Measurements from ENCODE around the gene STK16.

STK16 gene

DNA sequence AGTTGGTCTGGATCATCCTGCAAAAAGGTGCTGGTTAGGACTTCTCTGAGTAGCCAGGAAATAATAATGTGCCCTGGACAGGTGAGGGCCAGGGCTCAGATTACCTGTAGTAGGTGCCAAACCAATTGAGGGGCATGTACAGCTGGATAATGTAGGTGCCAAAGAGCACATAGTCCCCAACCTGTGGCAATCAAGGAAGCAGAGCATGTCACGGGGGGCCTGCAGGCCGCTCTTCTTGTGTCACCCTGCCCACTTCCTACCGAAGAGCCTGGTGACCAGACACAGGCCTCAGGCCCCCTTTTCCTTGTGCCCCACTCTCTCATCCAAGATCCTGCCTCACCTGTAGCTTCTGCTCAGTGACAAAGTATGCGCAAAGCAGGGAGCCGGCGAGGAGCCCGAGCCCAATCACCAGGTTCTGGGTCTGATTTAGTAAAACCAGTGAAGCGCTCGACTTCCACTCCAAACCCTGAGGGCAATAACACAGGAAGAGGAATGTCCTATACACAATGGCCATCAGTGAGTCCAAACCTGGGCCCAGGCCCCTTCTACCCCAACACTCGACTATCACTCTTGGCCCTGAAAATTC lies 31.7 kb upstream of the STK16 start:
- in situ Hi-C loops (cut with MboI; ENCODE audit: low sequenced_read_pairs), result no loop called here

DNA sequence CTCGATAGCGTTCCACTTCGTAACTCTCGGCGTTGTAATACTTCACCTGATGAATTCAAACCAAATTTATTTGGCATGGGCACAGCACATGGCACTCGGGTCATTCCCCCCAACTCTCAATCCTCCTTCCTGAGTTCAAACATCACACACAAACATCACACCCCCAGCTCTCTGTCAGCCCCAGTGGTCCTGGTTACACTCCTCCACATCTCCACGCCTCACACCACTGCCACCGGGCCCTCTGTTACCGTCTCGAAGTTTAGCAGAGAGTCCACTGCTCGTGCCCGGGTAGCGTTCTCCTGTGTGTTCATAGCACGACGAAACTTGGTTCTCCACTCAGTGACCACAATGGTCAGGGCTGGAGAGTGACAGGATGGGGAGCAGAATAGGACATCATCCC lies 31.1 kb upstream of the STK16 start:
- in situ Hi-C loops (cut with MboI; ENCODE audit: low sequenced_read_pairs), result no loop called here

DNA sequence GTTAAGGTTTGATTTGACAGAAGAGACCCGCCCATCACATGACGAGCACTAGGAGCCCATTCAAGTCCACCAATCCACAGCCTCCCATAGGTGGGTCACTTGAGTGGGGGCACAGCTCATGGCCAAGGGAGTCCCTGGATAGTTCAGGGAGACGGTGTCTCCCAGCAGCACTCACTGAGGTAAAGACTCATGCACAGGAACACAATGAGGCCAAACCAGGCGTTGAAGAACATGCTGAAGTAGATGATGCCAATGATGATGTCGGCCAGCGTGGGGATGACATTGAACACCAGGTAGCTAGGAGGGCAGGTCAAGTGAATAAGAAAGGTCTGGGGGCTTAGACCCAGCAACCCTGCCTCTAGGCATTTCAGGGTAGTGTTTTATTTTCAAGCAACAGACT lies 30.5 kb upstream of the STK16 start:
- in situ Hi-C loops (cut with MboI; ENCODE audit: low sequenced_read_pairs), result no loop called here

DNA sequence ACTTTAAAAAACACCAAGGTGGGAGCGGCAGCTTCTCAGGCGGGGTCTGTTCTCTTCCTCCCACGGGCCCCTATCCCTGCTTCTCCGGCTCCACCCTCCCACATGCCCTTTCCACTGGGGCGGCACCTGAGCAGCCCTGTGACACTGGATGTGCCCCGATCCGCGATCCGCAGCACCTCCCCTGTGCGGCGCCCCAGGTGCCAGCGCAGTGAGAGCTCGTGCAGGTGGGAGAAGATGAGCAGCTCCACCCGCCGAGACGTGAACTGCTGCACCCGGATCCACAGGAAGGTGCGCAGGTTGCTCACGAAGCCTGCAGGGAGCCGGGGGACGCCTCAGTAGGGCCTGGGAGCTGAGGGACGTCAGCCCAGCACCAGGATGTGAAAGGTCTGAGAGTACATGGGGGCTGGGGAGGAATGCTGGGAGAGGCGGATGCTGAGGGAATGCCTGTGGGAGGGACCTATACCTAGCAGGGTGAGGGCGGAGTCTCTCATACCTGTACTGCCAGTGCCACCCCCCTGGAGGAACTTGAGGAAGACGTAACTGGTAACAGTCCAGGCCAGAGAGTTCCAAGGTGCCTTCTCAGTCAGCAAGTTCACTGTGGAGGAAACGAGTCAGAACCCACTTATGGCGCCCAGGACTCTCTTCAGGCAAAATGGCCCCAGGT lies 29.3 kb upstream of the STK16 start:
- in situ Hi-C loops (cut with MboI; ENCODE audit: low sequenced_read_pairs), result no loop called here

DNA sequence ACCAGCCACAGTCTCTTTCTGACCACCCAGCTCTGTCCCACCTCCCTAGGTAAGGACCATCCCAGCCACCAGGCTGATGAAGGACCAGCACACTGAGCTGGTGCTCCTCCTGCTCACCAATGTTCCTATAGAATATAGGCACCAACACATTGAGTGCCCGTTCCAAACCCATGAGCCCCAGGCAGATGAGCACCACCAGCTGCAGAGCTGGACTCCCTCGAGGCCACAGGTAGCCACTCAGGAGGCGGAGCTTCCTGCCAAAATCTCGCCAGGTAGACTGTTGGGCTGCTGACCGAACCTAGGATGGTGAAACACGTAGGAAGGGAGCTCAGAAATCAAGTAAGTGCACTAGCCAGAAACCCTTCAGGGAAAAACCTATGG lies 28.8 kb upstream of the STK16 start:
- in situ Hi-C loops (cut with MboI; ENCODE audit: low sequenced_read_pairs), result no loop called here

DNA sequence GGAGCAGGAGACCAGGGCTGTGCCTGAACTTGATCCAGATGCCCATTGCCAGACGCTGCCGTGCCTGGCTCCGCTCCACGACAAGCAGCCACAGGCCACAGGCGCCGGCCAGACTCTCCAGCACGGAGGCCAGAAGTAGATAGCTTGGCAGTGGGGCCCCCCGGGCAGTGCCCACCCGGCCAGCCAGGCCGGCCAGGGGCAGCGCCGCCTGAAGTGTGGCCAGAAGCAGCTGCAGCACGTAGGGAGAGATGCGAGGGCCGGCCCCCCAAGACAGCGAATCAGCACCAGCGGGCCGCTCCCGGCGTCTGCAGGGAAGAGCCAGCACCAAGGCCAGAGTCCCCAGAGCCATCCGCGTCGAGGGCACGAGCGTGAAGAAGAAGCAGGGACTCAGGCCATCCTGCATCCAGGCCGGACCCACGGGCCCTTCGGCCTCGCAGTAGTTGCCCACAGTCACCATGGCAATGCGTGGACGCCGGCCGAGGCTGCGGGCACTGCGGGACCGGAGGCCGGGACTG lies 27.0 kb upstream of the STK16 start:
- in situ Hi-C loops (cut with MboI; ENCODE audit: low sequenced_read_pairs), result no loop called here

DNA sequence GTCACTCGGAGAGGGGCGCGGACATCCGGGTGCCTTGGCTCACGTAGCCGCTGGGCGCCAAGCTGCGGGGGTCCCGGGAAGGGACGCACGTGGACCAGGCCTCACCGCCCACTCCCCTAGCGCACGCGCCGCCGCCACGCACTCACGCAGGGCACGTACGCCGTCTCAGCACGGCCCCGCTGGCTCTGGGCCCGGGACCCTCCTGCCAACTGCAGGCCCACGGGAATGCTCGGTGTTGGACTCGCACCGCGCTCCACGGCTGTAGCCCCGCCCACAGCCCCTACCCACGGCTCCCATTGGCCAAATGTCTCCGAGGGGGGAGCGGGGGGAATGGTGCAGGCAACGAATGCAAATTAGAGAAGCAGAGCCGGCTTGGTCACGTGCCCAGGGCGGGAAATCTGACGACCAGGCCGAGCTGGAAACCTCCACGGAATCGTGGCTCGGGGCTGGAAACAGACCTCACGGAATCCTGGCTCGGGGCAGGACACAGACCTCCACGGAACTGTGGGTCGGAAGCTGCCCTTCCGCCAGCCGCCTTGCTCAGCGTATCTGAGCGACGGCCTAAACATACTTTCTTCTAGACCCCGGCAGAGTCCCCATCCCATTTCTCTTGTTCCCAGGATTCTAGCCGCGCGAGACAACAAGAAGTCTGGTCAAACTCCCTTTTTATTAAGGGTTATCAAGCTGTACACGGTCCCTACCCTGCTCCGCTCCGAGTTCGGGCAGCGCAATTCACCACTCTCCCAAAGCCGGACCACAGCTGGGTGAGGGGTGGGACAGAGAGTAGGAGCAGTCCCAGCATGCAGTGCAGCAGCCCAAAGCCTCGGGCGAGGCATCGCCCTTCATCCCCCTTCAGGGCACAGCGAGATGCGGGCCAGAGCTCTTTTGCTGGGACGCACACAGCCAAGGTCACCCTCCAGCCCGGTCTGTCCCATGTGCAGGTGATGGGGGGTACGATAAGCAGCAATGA lies 26.3 kb upstream of the STK16 start, which contains the start of gene ABCB6:
Gene ABCB6 (minus strand): TSS at position 227 of the 970 bp plus-strand sequence. CDS start 285 bp downstream, outside the sequence.
- in situ Hi-C loops (cut with MboI; ENCODE audit: low sequenced_read_pairs), result no loop called here

DNA sequence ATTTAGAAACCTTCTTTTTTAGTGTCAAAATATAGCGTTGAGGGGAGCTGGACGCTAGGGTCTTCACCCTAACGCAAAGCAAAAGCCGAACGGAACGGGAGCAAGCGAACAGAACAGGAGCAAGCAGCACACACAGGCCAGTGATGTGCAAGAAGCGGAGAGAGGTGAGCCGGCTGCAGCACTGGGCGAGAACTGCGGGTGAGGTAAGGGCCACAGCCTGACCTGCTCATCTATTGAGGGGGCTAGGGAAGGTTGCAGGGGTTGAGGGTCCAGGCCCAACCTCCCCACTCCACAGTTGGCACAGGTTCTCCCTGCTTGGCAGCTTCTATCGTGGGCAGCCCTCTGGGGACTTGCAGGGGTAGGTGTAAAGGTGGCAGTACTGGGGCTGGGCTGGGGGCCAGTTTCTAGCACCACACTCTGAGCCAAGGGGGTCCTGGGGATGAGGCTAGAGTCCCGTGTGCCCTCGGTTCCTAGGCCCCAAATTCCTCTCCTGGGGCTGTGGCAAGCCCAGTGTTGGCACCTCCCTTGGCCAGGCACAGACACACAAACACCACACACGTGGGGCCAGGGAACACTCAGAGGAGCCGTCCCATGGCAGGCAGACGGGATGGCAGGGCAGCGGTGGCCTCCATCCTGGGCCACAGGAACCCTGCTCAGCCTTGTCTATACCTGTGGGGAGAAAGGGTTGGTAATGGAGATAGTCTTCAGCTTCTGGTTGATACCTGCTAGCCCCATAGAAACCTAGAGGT lies 25.3 kb upstream of the STK16 start:
- in situ Hi-C loops (cut with MboI; ENCODE audit: low sequenced_read_pairs), result no loop called here

DNA sequence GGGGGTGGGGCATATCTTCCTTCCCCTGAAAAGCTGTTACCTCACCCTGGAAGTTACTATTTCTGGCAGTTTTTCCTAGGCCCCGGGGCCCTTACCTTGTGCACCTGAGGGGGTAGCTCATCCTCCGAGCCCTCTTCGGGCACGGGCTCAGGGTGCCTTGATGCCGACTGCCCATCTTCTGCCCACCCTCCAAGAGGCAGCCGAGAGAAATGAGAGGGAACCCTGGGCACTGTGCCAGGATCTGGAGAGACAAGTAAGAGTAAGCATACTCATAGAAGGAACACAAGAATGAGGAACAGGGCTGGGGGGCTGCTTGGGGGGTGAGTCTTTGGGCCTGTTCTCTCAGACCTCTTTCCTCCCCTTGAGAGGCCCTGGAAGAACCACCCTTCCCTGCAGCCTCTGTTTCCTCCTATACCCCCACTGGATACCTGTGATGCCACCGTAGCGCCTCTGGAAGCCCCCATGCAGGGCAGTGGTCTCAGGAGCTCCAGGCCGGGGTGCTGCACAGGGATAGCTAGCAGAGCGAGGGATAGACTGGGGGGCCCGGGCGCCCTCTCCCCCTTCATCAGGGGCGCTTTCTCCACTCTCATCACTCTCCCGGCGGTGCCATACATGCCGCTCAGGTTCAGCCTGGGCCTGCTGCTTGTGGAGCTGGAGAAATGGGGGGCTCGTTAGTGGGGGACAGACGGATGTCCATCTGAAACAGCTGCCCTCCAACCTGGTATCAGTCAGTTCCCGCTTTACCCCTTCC lies 24.5 kb upstream of the STK16 start:
- in situ Hi-C loops (cut with MboI; ENCODE audit: low sequenced_read_pairs), result no loop called here

DNA sequence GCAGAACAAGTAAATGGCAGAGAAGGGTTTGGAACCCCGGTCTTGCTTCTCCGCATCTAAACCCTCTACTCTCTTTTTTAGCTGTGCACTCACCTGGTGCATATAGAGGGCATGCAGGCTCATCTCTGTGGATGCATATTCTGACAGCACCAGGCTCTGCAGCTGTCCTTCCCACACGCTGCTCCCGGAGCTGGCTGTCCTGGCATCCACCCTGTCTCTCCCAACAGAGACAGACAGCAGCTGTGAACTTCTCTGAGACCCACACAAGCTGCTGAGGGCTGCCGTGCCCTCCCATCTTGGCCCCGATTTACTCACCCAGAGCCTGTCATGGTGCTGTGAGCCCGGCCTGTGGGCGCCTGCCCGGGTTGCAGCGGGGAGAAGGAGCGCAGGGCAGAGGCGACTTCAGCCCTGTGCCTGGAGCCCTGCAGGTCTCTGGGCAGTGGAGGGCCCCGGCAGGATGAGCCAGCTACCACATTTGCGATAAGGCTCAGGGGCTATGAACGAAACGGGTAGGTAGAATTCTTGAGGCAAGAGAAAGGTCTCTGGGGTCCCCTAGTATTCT lies 23.2 kb upstream of the STK16 start:
- in situ Hi-C loops (cut with MboI; ENCODE audit: low sequenced_read_pairs), result no loop called here

DNA sequence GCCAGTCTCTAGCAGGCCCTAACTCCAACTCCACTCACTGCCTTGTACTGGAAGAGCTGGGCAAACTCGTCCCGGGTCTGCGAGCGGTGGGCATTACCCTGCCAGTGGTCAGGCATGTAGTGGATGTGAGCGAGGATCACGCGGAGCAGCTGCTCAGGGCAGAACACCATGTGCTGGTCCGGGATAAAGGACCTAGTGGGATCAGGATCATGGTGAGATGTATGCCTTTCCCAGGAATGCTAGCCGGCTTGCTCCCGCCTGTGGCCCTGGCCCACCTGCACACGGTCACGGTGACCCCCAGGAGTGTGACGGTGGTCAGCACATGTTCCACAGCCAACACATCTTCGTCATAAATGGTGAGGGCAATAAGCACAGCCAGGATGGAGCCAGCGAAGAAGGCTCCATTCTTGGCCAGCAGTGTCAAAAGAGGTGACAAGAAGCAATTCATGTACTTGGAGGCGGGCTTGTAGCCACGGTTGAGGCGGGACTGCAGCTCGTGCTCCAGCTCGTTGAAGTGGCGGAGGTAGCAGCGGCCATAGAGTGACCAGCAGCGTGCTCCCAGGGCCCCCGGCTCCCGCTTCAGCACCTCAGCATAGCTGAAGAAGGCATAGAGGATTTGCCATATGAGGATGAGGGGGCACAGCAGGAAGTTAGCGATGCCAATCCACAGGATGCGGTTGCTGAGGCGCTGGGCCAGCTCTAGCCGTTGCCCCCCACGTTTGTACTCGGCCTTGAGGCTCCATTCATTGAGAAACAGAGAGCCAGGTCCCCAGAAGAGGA lies 21.3 kb upstream of the STK16 start:
- in situ Hi-C loops (cut with MboI; ENCODE audit: low sequenced_read_pairs), result no loop called here

DNA sequence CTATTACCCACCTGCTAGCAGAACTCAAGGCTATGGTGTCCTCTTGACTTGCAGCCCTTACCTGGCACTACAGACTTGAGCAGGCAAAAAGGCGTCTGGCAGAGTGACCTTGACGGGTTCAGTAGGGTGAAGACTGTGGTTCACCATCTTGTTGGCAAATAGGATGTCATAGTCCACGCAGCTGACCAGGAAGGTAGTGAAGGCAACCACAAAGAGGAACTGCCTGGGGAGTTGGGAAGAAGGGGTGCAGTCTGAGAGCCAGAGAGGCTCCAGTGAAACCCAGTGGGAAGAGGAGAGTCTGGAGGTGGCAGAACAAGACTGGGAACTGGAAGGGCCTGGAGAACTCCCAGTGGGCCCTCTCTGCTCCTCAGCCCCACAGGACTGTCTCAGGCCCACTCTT lies 19.9 kb upstream of the STK16 start:
- in situ Hi-C loops (cut with MboI; ENCODE audit: low sequenced_read_pairs), result no loop called here

DNA sequence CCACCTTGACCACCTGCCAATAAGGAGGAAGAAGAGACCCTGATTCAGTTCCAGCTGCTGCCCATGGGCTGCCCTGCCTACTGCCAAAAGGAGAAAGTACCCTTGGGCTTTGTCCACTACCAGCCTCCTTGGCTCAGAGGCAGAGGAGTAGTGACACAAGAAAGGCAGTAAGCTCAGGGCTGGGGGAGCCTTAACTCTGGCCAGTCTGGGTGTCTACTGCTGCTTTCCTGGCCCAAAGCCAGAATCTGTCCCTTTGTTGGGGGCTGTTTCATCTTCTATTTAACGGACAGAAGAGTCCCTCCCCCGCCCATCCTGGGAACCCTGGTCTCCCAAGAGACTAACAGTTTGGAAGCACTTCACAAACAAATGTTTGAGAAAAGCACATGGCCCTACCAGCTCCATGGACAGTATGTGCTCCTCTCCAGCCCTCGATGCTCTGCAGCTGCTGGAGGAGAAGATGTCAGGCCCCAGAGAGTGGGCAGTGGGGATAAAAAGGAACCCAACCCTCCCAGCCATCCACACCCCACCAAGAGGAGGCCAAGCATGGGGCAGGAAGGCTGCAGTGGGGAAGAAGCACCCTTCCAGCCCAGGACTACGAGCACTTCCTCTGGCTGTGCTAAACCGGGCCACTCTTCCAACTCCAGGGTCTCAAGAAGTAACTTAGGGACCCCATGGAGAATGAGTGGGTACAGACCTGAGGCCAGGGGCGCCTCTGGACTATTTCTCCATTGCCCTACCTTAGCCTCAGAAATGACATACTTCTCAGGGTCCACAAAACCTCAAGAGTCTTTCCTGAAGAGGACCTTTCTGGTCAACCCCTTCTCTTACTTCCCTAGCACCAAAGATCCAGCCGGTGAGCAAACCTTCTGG lies 17.0 kb upstream of the STK16 start:
- in situ Hi-C loops (cut with MboI; ENCODE audit: low sequenced_read_pairs), result no loop called here

DNA sequence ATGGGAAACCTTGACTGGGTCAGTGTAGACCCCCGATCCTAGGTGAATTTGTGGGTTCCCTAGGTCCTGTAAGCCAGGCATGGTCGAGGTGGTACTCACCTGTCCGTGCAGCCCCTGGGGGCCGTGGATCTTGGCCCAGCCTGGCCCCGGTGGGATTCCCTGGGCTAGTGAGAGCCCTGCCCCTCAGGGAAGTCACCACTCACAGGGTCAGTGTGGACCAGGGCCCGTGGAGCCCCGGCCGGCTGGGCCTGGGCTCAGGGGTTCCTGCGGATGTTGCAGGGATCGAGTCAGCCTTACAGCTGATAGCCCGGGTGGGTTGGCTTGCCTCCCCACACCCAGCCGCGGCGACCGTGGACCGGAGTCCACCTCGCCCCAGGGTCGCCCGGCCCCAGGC lies 16.4 kb upstream of the STK16 start:
- in situ Hi-C loops (cut with MboI; ENCODE audit: low sequenced_read_pairs), result no loop called here

DNA sequence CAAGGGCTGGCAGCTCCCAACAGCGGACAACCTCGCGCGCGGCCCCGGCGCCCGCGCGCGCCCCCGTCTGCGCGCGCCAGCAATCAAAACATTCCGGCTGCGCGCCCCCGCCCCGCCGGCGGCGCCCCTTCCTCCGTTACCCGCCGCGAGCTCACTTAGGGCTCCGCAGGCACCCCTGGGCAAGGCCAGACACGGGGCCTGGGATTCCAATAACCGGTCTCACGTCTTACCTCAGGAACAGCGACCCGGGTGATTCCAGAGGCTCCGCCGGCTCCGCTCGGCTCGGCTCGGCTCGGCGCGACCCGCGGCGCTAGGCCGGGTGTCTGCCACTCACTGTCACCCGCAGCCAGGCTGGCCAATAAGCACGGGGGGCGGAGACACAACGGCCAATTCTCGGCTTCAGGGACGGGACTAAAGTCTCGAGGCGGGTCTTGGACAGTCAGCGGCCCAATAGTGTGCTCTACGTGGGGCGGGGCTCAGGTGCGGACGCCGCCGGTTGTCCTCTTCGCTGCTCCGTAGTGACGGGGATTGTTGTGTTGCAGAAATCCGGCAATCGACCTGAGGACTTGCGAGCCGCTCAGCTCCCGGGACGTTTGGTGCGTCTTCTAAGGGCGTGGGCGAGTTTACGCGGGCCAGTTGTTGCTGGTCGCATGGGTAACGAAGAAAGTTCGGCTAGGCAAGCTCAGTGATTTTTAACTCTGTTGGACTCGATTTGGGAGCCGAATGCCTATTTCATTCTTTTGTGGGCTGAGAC lies 15.8 kb upstream of the STK16 start, which contains the start of the genes ANKZF1 and ATG9A:
Gene ANKZF1 (plus strand): TSS at position 502 of the 754 bp plus-strand sequence. CDS start 452 bp downstream, outside the sequence.
Gene ATG9A (minus strand): TSS at position 332 of the 754 bp plus-strand sequence. CDS start 1,612 bp downstream, outside the sequence.
- in situ Hi-C loops (cut with MboI; ENCODE audit: low sequenced_read_pairs), result no loop called here

DNA sequence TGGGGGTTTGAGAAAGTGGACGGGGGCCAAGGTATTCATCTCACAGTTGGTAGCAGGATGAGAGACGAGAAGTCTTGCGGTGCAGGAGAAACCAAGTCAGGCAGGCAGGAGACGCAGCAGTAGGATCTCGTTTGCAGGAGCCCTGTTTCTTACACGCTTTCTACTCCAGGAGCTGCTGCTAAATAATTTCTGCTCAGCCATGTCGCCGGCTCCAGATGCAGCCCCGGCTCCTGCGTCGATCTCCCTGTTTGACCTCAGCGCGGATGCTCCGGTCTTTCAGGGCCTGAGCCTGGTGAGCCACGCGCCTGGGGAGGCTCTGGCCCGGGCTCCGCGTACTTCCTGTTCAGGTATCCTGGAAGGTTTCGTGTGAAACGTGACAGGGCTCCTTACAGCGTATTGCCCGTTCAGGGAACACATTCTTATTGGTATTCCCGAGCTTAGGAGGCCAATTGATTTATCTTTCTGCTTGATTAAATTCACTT lies 15.2 kb upstream of the STK16 start:
- in situ Hi-C loops (cut with MboI; ENCODE audit: low sequenced_read_pairs), result no loop called here

DNA sequence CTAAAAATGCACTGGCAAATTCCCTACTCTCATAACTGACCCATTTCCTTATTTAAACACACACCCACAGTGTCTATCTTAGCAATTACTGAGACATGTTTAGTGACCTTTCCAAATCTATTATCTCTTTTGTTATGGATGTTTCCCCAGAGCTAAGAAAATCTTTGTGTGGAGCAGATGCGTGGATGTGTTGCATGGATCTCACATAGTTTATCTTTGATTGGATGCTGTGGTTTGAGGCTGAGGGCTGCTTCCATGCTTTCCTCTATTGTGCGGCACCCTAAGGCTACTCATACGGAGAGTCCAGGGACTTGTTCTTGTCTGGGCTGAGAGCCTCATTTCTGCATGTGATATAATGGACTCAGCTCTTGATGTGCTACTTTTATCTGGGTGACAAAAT lies 10.9 kb upstream of the STK16 start:
- in situ Hi-C loops (cut with MboI; ENCODE audit: low sequenced_read_pairs), result no loop called here

Measured in HL-60/S4 treated with retinoic acid at 250 ng/mL for 4 days and 3 days (cell line).